MV-4-11 (cell line): ENCODE measurements around the gene C1orf159.
A peak's percentile ranks its signal among the peaks of the same experiment; 100 is the strongest.
"Not testable (repeated sequence)": the region's sequence is repeated elsewhere in the genome, so short reads cannot be mapped to it uniquely, and the experiment has no call there.

ENCODE experiments used
- DNase-seq: peaks from one replicate; lab custom pipeline; 2025; lab: John Stamatoyannopoulos, UW

C1orf159 gene

GRCh38 chr1:1066403-1067283, 49.2 kb downstream of the C1orf159 start:
- DNase-seq: no peak

- peak; percentile 27 for DNase-seq
Measured at GRCh38 chr1:1065940-1066304, 50.0 kb downstream of the C1orf159 start.

DNA sequence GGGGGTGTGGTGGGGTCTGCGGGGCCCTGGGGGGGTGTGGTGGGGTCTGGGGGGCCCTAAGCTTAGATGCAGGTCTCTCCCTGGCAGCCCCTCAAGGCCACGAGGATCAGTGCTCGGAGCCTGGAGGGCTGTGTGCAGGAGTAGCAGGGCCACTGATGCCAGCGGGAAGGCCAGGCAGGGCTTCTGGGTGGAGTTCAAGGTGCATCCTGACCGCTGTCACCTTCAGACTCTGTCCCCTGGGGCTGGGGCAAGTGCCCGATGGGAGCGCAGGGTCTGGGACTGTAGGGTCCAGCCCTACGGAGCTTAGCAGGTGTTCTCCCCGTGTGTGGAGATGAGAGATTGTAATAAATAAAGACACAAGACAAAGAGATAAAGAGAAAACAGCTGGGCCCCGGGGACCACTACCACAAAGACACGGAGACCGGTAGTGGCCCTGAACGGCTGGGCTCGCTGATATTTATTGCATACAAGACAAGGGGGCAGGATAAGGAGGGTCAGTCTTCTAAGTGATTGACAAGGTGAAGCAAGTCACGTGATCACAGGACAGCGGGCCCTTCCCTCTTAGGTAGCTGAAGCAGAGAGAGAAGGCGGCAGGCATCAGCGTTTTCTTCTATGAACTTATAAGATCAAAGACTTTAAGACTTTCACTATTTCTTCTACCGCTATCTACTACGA, 50.5 kb downstream of the C1orf159 start:
- no peak for DNase-seq

- DNase-seq: peak; percentile 74
Measured at GRCh38 chr1:1063945-1064831, 51.7 kb downstream of the C1orf159 start.

DNA sequence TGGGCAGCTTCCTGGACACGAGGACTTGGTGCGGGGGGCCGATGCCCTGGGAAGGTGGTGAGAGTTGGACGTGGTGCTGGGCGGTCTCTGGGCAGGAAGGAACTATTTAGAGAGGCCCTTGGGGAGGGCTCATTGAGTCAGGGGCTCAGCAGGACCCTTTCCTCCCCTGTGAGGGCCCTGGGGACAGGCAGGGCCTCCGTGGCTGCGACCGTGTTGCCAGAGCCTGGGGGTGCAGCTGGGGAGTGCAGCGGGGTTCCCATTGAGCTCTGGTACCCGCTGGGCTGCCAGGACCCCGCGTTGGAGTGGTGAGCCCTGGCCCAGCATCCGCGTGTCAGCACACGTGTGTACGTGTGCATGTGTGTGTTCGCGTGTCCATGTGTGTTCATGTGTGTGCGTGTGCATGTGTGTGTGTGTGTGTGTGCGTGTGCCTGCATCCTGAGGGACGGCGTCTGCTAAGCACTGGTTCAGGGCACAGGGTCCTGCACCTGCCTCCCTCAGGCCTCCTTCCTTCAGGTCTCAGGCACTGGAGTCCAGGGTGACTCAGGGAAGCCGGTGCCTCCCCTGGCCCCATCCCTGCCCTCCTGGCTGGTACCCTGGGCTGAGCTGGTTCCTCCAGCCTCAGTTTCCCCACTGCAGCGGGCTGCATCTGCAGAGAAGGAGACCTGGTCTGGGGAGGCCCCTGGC, 52.5 kb downstream of the C1orf159 start:
- DNase-seq: no peak

- DNase-seq: no peak
Measured at GRCh38 chr1:1062348-1063163, 53.3 kb downstream of the C1orf159 start.

DNA sequence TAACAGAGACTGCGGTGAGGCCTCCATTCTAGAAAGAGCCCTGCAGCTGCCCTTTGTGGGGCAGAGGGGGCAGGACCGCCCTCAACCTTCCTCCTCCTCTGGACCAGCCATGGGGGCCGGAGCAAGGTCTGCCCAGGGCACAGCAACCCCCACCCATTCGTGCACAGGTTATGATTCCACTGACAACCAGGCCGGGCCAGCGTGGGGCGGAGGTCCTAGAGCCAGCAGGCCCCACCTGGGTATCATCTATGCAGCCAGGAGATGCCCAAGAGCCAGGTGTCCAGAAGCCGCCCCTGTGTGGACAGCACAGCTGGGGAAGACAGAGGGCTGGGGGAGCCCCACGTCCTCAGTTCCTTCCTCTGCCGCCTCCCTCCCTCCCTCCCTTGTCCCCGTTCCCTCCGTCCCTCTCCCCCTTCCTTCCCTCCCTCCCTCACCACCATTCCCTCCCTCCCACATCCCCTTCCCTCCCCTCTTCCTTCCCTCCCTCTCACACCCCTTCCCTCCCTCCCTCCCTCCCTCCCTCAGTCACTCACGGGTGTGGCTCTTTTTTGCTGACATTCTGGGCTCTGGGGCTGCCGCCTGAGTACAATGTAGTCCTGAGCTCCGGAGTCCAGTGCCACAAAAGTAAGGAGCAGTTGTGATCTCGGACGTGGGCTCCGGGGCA, 54.1 kb downstream of the C1orf159 start:
- DNase-seq: no peak

GRCh38 chr1:1060281-1061000, 55.4 kb downstream of the C1orf159 start:
- DNase-seq: no peak

GRCh38 chr1:1059494-1060280, 56.2 kb downstream of the C1orf159 start:
- peak; percentile 67 for DNase-seq

GRCh38 chr1:1058921-1059493, 56.9 kb downstream of the C1orf159 start:
- no peak for DNase-seq

GRCh38 chr1:1058088-1058905, 57.6 kb downstream of the C1orf159 start:
- no peak for DNase-seq

- not testable (repeated sequence) for DNase-seq
Measured at GRCh38 chr1:1057769-1058087, 58.2 kb downstream of the C1orf159 start.

DNA sequence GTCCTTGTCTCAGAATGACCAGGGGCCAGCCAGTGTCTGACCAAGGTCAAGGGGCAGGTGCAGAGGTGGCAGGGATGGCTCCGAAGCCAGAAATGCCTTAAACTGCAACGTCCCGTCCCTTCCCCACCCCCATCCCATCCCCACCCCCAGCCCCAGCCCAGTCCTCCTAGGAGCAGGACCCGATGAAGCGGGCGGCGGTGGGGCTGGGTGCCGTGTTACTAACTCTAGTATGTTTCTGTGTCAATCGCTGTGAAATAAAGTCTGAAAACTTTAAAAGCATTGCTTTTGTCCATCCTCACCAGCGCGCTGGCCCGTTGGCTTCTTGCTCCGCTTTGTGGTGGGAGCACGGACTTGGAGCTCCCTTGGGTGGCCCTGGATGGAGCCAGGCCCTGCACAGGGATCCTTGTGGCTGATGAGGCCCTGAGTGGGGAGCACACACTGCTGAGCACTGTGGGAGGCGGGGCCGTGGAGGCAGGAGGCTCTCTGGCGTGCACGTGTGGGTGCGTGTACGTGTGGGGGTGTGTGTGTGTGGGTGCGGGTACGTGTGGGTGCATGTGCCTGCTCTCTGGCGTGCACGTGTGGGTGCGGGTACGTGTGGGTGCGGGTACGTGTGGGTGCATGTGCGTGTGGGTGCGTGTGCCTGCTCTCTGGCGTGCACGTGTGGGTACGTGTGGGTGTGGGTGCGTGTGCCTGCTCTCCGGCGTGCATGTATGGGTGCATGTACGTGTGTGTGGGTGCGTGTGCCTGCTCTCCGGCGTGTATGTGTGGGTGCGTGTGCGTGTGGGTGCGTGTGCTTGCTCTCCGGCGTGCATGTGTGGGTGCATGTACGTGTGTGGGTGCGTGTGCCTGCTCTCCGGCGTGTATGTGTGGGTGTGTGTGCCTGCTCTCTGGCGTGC, 59.8 kb downstream of the C1orf159 start:
- DNase-seq: no peak

GRCh38 chr1:1054971-1055370, 60.9 kb downstream of the C1orf159 start:
- DNase-seq: no peak

- no peak for DNase-seq
Measured at GRCh38 chr1:1054099-1054700, 61.7 kb downstream of the C1orf159 start.

DNA sequence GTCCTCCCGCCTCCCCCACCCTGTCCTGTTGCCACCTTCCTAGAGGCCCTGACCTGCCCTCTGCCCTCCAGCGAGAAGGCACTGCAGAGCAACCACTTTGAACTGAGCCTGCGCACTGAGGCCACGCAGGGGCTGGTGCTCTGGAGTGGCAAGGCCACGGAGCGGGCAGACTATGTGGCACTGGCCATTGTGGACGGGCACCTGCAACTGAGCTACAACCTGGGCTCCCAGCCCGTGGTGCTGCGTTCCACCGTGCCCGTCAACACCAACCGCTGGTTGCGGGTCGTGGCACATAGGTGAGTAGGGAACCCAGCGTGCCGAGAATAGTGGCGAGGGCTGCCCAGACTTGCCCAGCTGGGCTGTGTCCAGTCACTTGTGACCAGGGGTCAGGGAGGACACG, 62.2 kb downstream of the C1orf159 start:
- no peak for DNase-seq
